ENCODE data around the gene PRR5L.

The PRR5L gene

DNA sequence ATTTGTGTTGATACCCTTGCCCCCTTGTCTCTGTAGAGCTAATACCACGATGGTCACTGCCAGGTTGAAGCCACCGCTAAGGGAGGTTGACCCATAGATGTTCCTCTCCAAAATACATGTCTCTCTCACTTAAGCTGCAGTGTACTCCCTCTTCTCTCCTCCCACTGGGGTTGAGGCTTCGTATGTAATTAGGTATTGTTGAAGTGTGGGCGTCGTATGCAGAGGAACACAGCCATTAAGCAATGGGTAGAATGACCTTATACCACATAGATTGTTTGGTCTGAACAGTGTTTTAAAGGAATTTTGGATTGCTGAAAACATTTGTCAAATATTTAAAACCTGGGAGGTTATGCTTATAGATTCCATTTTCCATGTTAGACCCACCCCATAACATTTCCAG, 142.0 kb downstream of the PRR5L start:
- no peak for DNase-seq

DNA sequence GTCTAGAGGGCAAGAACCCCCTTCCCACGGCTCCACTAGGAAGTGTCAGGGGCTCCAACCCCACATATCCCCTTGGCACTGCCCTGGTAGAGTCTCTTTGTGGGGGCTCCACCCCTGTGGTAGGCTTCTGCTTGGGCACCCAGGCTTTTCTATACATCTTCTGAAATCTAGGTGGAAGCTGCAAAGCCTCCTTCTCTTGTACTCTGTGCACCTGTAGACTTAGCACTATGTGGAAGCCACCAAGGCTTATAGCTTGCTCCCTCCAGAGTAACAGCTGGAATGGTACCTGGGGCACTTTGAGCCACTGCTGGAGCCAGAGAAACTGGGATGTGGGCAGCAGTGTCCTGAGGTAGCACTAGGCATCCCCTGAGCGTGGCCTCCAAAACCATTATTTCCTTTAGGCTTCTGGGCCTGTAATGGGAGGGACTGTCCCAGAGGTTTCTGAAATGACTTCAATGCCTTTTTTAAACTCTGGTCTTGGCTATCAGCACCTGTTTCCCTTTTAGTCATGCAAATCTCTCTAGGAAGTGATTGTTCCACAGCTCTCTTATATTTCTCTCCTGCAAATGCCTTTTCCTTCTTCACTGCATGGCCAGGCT, 145.6 kb downstream of the PRR5L start:
- DNase-seq = no peak

DNA sequence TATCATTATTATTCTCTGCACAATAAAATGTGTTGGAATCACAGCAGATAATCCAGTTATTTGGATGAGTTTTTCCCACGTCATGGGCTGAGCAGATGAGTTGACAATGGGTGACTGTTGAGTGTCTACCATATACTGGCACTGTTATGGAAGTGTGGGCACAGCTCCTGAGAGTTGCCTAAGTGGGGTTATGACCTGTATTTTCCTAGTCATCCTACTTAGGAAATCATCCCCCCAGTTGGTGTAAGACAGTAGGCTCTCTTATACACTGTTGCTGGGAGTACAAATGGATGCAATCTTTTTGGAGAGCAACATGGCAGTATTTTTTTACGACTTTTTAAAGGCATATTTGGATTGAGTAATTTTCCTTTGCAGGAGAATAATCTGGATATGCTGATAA, 147.6 kb downstream of the PRR5L start:
- DNase-seq = no peak

DNA sequence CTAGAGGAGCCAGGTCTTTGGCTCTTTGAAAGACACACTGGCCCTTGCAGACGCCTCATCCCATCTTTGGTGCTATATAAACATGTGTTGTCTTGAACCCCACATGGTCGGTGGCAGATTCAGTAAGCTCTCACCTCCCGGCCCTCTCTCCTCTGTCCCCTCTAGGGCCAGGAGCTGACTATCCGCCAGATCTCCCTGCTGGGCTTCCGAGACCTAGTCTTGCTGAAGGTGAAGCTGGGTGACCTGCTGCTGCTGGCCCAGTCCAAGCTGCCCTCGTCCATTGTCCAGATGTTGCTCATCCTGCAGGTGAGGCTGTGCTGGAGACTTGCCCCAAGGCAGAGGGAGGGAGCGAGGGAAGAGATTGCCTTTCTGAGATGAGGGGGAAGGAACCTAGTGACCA, 150.0 kb downstream of the PRR5L start:
- DNase-seq = no peak

DNA sequence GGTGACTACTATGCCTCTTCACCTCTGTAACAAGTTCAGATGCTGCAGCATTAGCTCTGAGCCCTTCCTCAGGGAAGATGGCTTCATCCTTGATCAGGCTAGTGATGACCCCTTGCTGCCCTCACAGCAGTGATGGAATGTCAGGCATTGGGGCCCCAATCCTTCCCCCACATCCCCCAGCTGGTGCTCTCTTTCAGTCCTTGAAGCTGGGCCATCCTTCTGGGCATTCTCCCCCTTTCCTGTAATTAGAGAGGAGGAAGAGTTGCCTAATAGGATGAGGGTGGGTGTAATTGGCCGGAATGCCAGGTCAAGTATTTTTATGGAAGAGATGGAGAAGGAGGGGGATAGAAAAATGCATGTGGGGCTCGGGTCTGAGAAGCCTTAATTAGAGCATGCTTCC, 151.4 kb downstream of the PRR5L start:
- no peak for DNase-seq

DNA sequence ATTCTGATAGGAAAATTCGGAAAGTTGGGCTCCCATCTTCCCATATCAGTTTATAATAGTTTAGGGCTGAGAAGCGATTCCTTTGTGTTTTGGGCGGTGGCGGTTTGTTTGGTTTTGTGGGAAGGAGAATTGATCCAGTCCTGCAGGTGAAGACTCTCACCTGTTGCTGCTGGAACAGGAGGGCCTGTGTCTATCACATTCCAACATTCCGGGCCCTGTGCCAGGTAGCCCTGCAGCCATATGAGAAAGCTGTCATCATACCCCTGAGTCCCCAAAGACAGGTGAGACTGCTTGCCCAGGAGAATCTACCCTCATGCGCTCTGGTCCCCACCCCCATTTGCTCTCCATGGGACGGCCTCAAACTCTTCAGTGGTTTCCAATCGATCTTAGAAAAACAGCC, 151.9 kb downstream of the PRR5L start:
- DNase-seq = no peak

DNA sequence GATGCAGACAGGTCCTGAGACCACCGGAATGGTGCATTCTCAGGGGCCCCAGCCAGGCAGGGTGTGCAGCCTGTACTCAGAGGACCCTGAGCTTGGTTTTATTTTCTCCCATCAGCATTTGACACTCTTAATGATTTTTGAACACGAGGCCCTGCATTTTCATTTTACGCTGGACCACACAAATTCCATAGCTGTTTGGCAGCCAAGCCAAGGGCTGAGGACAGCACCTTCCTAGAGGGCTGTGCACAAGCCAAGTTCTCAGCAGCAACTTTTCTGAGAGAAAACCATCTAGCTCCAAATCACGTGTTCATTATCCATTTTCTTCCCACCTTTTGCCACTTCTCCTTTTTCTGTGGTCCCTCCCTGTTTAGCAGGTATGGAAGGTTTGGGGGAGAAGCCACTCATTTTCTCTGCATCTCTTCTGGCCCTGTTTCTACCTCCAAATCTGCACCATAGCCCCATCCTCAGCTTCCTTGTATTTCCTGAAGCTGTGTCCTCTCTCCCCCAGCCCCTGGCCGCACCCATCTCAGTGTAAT, 153.5 kb downstream of the PRR5L start:
- no peak for DNase-seq

DNA sequence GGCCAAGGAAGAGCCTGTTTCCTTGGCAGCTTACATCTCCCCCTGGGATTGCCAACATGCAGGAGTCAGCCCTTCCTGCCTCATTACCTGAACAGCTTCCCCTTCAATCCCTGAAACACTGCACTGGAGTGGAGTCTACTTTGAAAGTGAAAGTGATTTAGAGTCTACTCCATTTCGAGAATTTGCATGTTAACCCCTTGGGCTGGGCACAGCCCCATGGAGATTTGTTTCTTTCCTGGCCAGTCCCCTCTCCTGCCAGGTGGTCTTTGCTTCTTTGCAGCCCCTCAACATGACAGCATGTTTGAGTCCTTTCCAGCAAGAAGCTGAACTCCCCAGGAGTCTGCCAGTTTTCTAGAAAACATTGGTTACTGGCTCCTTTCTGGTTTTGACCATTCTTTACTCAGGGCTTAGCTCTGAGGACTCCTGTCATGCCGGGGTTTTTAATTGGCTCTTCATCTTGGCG, 154.1 kb downstream of the PRR5L start:
- no peak for DNase-seq

DNA sequence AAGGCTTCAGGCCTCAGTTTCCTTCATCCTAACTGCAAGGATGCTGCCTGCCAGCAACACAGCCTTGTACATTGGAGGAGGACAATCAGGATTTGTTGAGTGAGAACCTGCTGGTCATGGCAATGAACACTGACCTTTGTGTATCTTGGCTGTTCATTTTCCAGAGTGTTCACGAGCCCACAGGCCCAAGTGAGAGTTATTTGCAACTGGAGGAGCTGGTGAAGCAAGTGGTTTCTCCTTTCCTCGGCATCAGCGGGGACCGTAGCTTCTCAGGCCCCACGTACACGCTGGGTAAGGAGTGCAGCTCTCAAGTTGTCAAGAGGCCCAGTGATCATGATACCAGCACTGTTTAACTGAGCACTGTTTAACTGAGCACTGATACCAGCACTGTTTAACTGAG, 155.0 kb downstream of the PRR5L start:
- DNase-seq = no peak

DNA sequence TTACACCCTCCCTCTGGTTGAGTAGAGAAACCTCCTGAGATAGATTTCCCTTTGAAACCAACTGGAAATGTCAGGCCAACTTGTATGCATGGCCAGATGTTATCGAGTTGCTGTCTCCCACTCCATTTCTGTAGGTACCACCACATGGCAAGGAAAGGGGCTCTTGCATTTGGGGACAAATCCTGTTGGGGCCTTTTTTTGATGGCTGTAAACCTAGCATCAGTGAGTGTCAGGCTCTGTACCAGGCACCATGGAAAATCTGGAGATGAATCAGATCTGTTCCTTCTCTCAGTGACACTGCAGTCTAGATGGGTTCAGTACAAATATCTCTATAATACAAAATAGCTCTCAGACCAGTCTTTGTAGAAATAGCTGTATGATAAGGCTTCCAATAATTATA, 155.6 kb downstream of the PRR5L start:
- no peak for DNase-seq

DNA sequence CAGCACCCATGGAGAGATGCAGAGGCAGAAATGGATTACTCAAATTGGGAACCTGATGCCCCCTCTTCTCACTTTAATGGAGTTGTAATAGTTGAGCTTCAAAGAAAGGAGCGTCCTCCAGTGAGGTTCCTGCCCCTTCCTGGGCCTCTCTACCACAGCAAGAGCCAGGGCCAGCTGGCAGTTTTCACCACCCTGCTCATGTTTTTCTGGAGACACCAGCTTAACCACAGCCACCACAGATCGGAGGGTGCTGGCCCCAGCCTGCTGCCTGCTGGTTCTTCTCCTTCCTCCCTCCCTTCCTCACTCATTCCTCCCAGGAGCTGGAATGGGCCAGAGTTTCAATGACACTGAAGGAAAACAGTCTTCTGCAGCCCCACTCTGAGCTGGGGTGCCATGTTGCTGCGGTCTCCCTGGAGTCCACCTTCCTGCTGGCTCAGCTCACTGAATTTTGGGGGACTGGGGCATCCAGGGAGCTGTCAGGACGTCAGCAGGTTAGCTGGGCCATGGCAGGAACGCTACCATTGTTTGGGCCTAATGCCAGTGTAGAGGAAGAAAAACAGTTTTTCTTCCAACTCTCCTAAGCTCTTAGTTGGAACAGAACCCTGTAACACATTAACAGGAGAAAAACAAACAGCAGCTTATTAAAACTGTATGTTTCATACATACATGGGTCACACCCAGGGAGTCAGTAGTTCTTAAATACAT, 156.3 kb downstream of the PRR5L start:
- peak in 1 of 14 donors; percentile 17 for DNase-seq

DNA sequence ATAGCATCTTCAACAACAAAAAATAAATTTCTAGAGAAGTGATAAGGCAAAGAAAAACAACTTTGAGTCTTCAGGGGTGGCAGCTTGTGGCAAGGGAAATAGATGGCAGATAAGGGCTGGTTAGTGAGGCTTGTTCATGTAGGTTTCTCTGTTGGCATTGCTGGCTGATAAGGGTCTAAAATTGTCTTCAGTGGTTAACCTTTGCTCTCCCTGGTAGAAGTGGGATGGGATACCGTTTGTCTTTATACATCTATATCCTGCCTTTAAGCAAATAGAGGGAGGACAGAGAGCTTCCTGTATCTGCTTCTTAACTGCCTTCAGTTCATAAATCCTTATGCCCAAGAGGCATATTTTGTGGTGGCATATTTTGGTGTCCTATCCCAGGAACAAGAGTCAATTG, 156.9 kb downstream of the PRR5L start:
- no peak for DNase-seq

DNA sequence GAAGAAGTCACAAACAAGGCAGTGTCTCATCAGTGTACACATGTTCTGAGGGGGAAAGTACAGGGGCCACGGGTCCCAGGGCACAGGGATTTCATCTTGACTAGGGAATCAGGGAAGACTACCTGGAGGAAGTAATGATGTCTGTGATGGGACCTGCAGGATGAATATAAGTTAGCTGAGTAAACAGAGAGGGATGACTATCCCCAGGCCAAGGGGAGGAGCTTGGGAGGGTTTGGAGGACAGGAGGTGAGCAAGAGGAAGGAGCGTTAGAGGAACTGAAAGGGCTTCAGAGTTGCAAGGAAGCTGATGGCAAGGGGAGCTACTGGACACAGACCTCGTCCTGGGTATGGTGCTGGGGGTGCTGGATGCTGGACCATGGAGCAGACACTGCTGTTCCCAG, 157.6 kb downstream of the PRR5L start:
- DNase-seq = no peak

DNA sequence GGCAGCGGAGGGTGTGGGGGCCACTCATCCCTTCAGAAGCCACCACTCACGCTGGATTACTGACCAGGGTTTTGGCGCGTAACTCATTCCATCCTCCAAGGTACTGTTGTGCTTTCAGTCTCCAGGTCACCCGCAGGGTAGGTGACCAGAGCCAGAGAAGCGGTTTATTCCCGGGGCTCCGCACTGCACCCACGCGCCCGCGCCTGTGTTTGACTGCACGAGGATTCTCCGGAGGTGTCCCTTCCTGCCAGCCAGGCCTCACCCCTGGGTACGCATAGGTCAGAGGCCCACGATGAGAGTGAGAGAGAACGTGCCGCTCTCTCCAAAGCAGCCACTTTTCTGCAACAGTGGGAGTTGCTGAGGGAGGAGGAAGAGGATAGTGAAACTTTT, 158.5 kb downstream of the PRR5L start:
- no peak for DNase-seq

DNA sequence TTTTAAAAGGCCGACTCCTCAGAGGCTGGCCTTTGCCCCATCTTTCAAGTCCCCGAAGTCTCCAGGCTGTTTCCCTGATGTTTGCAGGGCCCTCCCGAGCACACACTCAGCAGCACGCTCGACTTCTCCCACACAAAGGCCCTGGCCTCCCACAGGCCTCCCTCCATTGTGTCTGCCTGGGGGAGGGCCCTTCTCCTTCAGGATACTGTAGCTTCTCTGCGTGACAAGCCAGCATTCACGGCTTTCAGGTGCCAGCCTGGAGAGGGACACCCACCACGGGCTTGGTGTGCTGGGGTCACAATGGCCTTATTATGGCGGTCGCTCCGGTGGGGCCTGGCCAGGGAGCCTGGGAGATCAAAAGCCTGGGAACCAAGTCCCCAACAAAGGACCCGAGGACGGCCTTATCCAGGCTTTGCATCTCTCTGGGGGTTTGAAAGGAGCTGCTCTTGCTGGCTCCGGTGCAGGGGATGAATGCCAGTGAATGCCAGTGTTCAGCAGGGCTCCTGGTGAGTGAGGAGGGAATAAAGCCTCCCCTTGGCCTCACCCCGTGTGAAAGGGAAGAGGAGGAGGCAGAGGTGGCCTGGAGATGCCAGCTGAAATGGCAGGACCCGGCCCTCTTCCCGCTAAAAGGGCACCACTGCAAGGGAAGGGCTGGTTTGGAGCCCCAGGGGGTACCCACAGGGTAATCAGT, 159.0 kb downstream of the PRR5L start:
- peak in 7 of 14 donors; percentile 62 to 86 (median 71) for DNase-seq

DNA sequence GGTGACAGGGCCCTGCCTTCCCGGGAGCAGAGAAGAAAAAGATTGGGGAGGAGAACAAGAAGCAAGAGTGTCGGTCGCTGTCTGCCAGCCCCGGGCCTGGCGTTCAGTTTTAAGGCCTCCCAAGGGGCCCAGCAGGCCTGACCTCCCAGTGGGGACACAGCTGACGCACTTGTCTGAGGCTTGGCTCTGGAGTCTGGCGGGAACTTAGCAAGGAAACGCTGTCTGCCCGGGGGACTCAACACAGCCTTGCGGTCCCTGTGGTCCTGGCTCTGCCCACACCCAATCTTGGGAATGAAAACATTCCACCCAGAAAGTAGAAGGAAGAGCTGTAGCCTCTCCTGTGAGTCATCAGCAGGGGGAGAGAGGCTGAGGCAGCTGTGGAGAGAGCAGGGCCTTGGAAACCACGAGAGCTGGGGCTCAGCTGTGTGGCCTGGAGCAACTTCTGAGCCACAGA, 159.6 kb downstream of the PRR5L start:
- DNase-seq = peak in 10 of 14 donors; percentile 38 to 86 (median 66)

DNA sequence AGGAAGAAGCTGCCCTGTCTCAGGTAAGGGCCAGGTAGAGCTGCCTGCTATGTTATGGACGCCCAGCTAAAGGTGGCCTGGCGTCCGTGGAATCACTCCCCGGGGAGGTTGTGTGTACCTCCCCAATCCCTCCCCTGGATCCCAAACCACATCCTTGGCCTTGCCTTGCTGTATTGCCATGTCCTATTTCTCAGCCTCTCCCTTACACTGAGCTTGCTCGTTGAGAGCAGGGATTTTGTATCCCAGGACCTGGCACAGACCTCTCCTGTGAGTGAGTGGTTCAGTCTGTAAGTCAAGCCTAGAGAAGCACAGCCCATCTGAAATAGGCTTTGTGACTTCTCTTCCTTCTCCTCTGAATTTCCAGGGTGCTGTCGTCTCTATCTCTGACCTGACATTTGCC, 160.1 kb downstream of the PRR5L start:
- no peak for DNase-seq

DNA sequence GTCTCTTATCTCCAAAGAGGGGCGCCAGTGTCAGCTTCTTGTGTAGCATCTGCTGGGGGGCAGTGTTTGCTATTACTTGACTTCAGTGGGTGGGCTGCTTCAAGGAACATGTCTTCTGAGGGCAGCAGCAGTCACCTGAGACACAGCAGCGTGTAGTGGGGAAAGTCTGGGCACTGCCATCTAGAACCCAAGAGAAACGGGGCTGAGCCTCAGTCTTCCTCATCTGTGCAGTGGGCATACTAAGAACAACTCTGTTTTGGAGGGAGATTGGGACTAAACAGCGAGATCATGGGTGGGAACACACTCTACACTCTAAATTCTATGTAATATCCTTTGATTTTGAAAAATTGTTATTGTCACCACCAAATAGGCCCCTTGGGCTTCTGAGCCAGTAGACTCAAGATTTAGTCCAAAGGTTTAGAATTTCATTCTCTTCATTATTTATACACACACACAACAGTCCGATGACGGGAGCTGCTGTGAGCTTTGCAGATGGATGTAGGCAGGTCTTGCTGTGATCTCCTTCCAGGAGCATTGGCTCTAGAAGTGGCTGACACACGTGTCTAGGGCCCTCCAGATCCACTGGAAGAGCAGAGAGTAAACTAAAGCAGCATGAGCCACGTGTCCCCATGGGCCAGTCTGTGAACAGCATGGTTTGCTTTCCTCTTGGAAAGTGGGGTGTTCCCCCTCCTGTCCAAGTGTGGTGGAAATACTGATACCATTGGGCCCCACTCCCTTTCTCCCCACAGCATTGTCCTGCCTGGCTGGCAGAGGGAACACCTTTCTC, 162.2 kb downstream of the PRR5L start:
- DNase-seq = no peak

DNA sequence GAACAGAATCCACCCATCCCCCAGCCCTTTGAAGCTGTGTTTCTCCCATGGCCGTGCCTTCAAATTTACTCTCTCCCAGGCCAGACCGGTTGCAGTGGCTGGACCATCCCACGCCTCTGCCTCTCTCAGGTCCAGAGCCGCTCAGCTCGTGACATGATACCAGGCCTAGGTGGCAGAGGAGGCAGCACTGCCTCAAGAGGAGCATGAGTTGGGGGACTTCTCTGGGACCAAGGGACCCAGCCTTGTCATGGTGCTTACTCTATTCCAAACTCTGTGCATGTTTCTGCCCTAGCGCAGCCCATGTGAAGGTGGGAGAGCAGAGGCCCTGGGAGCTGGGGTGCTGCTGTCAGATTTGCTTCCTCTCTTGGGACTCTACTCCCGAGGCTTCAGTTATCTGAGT, 163.0 kb downstream of the PRR5L start:
- no peak for DNase-seq

DNA sequence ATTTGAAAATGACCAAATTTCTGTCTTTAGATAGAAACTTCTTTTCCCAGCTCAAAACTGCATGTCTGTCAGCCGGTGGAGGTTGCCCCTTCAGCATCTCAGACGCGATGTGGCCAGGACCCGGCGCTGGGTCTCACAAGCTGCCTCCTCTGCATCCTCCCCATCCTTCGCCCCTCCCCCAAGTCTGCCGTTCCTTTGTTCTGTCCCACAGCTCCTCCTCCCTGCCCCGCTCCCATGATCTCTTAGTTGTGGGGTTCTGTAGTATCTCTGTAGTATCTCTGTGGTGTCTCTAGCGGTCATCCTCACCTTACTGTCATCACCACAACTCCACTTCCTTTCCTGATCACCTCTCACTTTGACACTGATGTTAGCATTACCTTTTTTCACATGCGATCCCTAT, 164.1 kb downstream of the PRR5L start:
- DNase-seq = peak in 2 of 14 donors; percentile 20 to 30

DNA sequence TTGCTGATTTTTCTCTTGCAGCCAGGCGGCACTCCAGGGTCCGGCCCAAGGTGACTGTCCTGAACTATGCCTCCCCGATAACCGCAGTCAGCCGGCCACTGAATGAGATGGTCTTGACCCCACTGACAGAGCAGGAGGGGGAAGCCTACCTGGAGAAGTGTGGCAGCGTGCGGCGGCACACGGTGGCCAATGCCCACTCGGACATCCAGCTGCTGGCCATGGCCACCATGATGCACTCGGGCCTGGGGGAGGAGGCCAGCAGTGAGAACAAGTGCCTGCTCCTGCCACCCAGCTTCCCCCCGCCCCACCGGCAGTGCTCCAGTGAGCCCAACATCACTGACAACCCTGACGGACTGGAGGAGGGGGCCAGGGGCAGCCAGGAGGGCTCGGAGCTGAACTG, 166.2 kb downstream of the PRR5L start:
- DNase-seq = no peak

DNA sequence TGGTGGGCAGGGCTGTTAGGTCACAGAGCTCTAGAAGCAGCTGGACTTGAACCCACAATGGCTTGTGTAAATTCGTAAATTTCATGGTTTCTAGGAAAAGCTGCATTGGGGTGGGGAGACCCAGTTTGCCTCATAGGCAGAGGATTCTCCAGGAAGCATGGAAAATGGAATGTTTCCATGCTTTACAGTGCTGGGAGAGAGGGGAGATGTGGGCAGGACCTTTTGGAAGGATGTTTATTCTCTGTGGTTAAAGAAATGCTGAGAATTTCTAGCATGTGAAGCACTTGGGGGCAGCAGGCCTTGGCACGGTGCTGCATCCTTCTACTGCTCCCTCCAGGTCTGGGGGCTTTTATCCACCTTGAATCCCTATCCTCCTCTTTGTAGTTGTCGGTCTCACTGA, 167.7 kb downstream of the PRR5L start:
- no peak for DNase-seq

DNA sequence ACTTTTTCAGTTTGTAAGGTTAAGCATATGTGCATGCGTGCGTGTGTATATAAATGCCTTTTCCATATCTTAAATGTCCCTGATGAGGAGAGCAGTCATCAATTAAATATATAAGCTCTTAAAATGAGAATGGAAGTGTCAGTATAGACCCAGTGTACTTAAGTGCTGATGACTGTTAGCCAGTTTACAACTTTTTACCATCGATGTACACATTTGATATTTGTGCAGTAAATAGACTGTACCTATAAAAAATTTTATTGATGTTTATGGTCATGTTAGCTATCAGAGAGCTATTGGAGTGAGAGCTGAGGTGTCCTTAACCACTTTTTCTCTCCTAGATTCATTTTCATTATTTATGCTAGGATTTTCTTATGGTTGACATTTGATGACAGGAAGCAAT, 168.6 kb downstream of the PRR5L start:
- no peak for DNase-seq

Data from C1 segment of cervical spinal cord (tissue), 14 donors.